ENCODE data around the gene GEN1.

GEN1 gene

GRCh38 chr2:17814601-17815000 lies 60.7 kb downstream of the GEN1 start:
- no peak overlapping the region for H3K4me2 ChIP-seq (ENCODE audit: low read depth, low read length, poor library complexity, severe bottlenecking)
- no peak overlapping the region for H3K9ac ChIP-seq (ENCODE audit: low read length)
- no peaks in the 10 kb centered on the region for H3K9me2 ChIP-seq (replicated peaks; ENCODE audit: insufficient read depth, low read length)
- no peaks in the 10 kb centered on the region for H3K27me3 ChIP-seq (ENCODE audit: low read length)
- no peaks in the 10 kb centered on the region for H3F3A ChIP-seq (ENCODE audit: insufficient read depth)
- H3K79me2 ChIP-seq (ENCODE audit: insufficient read depth, low read length): no peaks in the 10 kb centered on the region
- no peaks in the 10 kb centered on the region for H3K9me3 ChIP-seq (ENCODE audit: insufficient read depth, low read length)
- H3K27ac ChIP-seq (ENCODE audit: low read depth, low read length): no peak overlapping the region
- TF ChIP-seq CTCF (IDR thresholded peaks at IDR 0.05; ENCODE audit: insufficient read depth, low read length, poor library complexity, severe bottlenecking) (no peak), EZH2phosphoT487 (conservative IDR thresholded peaks at IDR 0.05; ENCODE audit: low read length) (no peak)
- H4K20me1 ChIP-seq (ENCODE audit: low read depth, low read length): no peaks in the 10 kb centered on the region
- no peak overlapping the region for H3K4me3 ChIP-seq (ENCODE audit: insufficient read depth, low read length, poor library complexity, severe bottlenecking)
- no peaks in the 10 kb centered on the region for H3K36me3 ChIP-seq (ENCODE audit: low read length)
- H2AFZ ChIP-seq (ENCODE audit: low read depth, low read length, severe bottlenecking): no peak overlapping the region

GRCh38 chr2:17815468-17816184 lies 61.7 kb downstream of the GEN1 start:
- Histone ChIP-seq H3K27ac (ENCODE audit: low read depth, low read length) (no peak overlapping the region), H3K9ac (ENCODE audit: low read length) (no peak overlapping the region), H3K79me2 (ENCODE audit: insufficient read depth, low read length) (no peaks in the 10 kb centered on the region), H3F3A (ENCODE audit: insufficient read depth) (no peaks in the 10 kb centered on the region), H3K36me3 (ENCODE audit: low read length) (no peaks in the 10 kb centered on the region), H3K4me3 (ENCODE audit: insufficient read depth, low read length, poor library complexity, severe bottlenecking) (no peak overlapping the region), H2AFZ (ENCODE audit: low read depth, low read length, severe bottlenecking) (no peak overlapping the region), H3K9me2 (replicated peaks; ENCODE audit: insufficient read depth, low read length) (no peaks in the 10 kb centered on the region), H3K4me2 (ENCODE audit: low read depth, low read length, poor library complexity, severe bottlenecking) (no peak overlapping the region), H3K9me3 (ENCODE audit: insufficient read depth, low read length) (no peaks in the 10 kb centered on the region), H4K20me1 (ENCODE audit: low read depth, low read length) (no peaks in the 10 kb centered on the region), H3K27me3 (ENCODE audit: low read length) (no peaks in the 10 kb centered on the region)
- TF ChIP-seq CTCF (IDR thresholded peaks at IDR 0.05; ENCODE audit: insufficient read depth, low read length, poor library complexity, severe bottlenecking) (no peak), EZH2phosphoT487 (conservative IDR thresholded peaks at IDR 0.05; ENCODE audit: low read length) (no peak)

- H3K27me3 ChIP-seq (ENCODE audit: low read length): no peaks in the 10 kb centered on the region
- no peaks in the 10 kb centered on the region for H3K79me2 ChIP-seq (ENCODE audit: insufficient read depth, low read length)
- TF ChIP-seq CTCF (IDR thresholded peaks at IDR 0.05; ENCODE audit: insufficient read depth, low read length, poor library complexity, severe bottlenecking) (no peak), EZH2phosphoT487 (conservative IDR thresholded peaks at IDR 0.05; ENCODE audit: low read length) (no peak)
- no peak within 1 kb of the TSS for H3K27ac ChIP-seq (ENCODE audit: low read depth, low read length)
- no peaks in the 10 kb centered on the region for H4K20me1 ChIP-seq (ENCODE audit: low read depth, low read length)
- H2AFZ ChIP-seq (ENCODE audit: low read depth, low read length, severe bottlenecking): no peak within 1 kb of the TSS
- H3F3A ChIP-seq (ENCODE audit: insufficient read depth): no peaks in the 10 kb centered on the region
- no peaks in the 10 kb centered on the region for H3K36me3 ChIP-seq (ENCODE audit: low read length)
- no peak within 1 kb of the TSS for H3K9ac ChIP-seq (ENCODE audit: low read length)
- no peak within 1 kb of the TSS for H3K4me2 ChIP-seq (ENCODE audit: low read depth, low read length, poor library complexity, severe bottlenecking)
- H3K9me2 ChIP-seq (replicated peaks; ENCODE audit: insufficient read depth, low read length): no peaks in the 10 kb centered on the region
- H3K4me3 ChIP-seq (ENCODE audit: insufficient read depth, low read length, poor library complexity, severe bottlenecking): no peak within 1 kb of the TSS
- no peaks in the 10 kb centered on the region for H3K9me3 ChIP-seq (ENCODE audit: insufficient read depth, low read length)
Observed at GRCh38 chr2:17816396-17817245, 62.7 kb downstream of the GEN1 start, which contains the start of gene MSGN1. TSS of gene MSGN1 (plus strand) at chr2:17816460. CDS start at chr2:17816519, 59 bp downstream.
